ENCODE measurements around the gene RUFY3. TPM values are rescaled to one million over a fixed set of nuclear protein-coding genes. Genes with fewer than 3 reads are reported as not detected.

The RUFY3 gene
- total RNA-seq, 1 donor from 2014 or later: 101 TPM

- H3K36me3 Mint-ChIP-seq: peaks cover 5% of the 10 kb centered on the region
- no peak overlapping the region for H3K4me3 Mint-ChIP-seq
- H3K27me3 Mint-ChIP-seq (ENCODE audit: low read depth): no peaks in the 10 kb centered on the region
- no peak for TF ChIP-seq CTCF (IDR thresholded peaks at IDR 0.05; ENCODE audit: unreplicated experiment)
- H3K4me1 Mint-ChIP-seq: peaks cover 4% of the 10 kb centered on the region
- no peak for DNase-seq (ENCODE audit: low spot score in 2 of 2, unreplicated experiment in 2 of 2)
- H3K27ac Mint-ChIP-seq: no peak overlapping the region
- H3K9me3 Mint-ChIP-seq: peaks cover 12% of the 10 kb centered on the region
Measured at GRCh38 chr4:70754470-70754869, 32.7 kb downstream of the RUFY3 start.

GRCh38 chr4:70754990-70755688, 33.4 kb downstream of the RUFY3 start:
- H3K4me1 Mint-ChIP-seq: peaks cover 10% of the 10 kb centered on the region
- peaks cover 12% of the 10 kb centered on the region for H3K9me3 Mint-ChIP-seq
- no peak overlapping the region for H3K27ac Mint-ChIP-seq
- DNase-seq (ENCODE audit: low spot score in 2 of 2, unreplicated experiment in 2 of 2): no peak
- H3K27me3 Mint-ChIP-seq (ENCODE audit: low read depth): no peaks in the 10 kb centered on the region
- H3K36me3 Mint-ChIP-seq: peaks cover 5% of the 10 kb centered on the region
- no peak overlapping the region for H3K4me3 Mint-ChIP-seq
- TF ChIP-seq CTCF (IDR thresholded peaks at IDR 0.05; ENCODE audit: unreplicated experiment): no peak

GRCh38 chr4:70759126-70759525, 37.4 kb downstream of the RUFY3 start:
- H3K9me3 Mint-ChIP-seq: peaks cover 7% of the 10 kb centered on the region
- peaks cover 25% of the 10 kb centered on the region for H3K36me3 Mint-ChIP-seq
- H3K27me3 Mint-ChIP-seq (ENCODE audit: low read depth): no peaks in the 10 kb centered on the region
- DNase-seq (ENCODE audit: low spot score in 2 of 2, unreplicated experiment in 2 of 2): no peak
- H3K27ac Mint-ChIP-seq: no peak overlapping the region
- H3K4me1 Mint-ChIP-seq: peaks cover 10% of the 10 kb centered on the region
- no peak for TF ChIP-seq CTCF (IDR thresholded peaks at IDR 0.05; ENCODE audit: unreplicated experiment)
- no peak overlapping the region for H3K4me3 Mint-ChIP-seq

GRCh38 chr4:70759627-70760026, 37.9 kb downstream of the RUFY3 start:
- Mint-ChIP-seq H3K9me3 (peaks cover 7% of the 10 kb centered on the region), H3K4me3 (no peak overlapping the region), H3K36me3 (peaks cover 30% of the 10 kb centered on the region), H3K27ac (no peak overlapping the region), H3K4me1 (peaks cover 10% of the 10 kb centered on the region), H3K27me3 (ENCODE audit: low read depth) (no peaks in the 10 kb centered on the region)
- no peak for DNase-seq (ENCODE audit: low spot score in 2 of 2, unreplicated experiment in 2 of 2)
- TF ChIP-seq CTCF (IDR thresholded peaks at IDR 0.05; ENCODE audit: unreplicated experiment): no peak

GRCh38 chr4:70760662-70761061, 38.9 kb downstream of the RUFY3 start:
- H3K36me3 Mint-ChIP-seq: peaks cover 36% of the 10 kb centered on the region
- H3K4me1 Mint-ChIP-seq: peaks cover 10% of the 10 kb centered on the region

More at GRCh38 chr4:70760662-70761061, 38.9 kb downstream of the RUFY3 start:
- H3K4me3 Mint-ChIP-seq: no peak overlapping the region
- peaks cover 10% of the 10 kb centered on the region for H3K9me3 Mint-ChIP-seq
- H3K27ac Mint-ChIP-seq: no peak overlapping the region
- H3K27me3 Mint-ChIP-seq (ENCODE audit: low read depth): no peaks in the 10 kb centered on the region
- TF ChIP-seq CTCF (IDR thresholded peaks at IDR 0.05; ENCODE audit: unreplicated experiment): no peak
- DNase-seq (ENCODE audit: low spot score in 2 of 2, unreplicated experiment in 2 of 2): no peak

Data from mesothelial cell of epicardium (in vitro differentiated cells).